Forelimb muscle (tissue), 1 donor: ENCODE results near the gene NME7. TPM values are rescaled to one million over a fixed set of nuclear protein-coding genes. Genes with fewer than 3 reads are reported as not detected.

Source experiments
- polyA plus RNA-seq: library from polyadenylated mRNA; unstranded; fragments of 120-200 nt; gene quantifications from one replicate; pipeline ENCODE4 v1.2.1, GENCODE V29; 2013; ENCODE audit not compliant: insufficient read length

The NME7 gene
- polyA plus RNA-seq, 1 donor, result 15.7 TPM

Other genes starting within 250 kb of the NME7 start
- 17.7 TPM for gene BLZF1, start 398 bp upstream of the NME7 start, polyA plus RNA-seq
- gene CCDC181, start 59.7 kb upstream of the NME7 start, polyA plus RNA-seq, result 0.53 TPM
- 7.4 TPM for gene SLC19A2, start 118.1 kb upstream of the NME7 start, polyA plus RNA-seq
- gene F5, start 218.7 kb upstream of the NME7 start, polyA plus RNA-seq, result 0.11 TPM